Hepatocyte (in vitro differentiated cells): ENCODE data around the gene ANKFN1.

ENCODE experiments used
- EZH2 ChIP-seq: fragments of 200-600 bp; sonication (generic); IDR thresholded peaks from 2 replicates; pipeline ENCODE4 v1.6.1; 2016; ENCODE audit warnings: antibody characterized with exemption, mild to moderate bottlenecking, borderline replicate concordance
- EZH2phosphoT487 ChIP-seq: fragments of 200-600 bp; sonication (generic); IDR thresholded peaks from one replicate; pipeline ENCODE4 v1.6.1; 2018; ENCODE audit warnings: antibody characterized with exemption, mild to moderate bottlenecking, low read depth, moderate library complexity; ENCODE audit not compliant: unreplicated experiment, severe bottlenecking
- TF ChIP-seq, protein P1 (sequence below): fragments of 200-600 bp; sonication (generic); IDR thresholded peaks from 2 replicates; pipeline ENCODE4 v1.5.1; 2016; ENCODE audit warnings: antibody characterized with exemption, mild to moderate bottlenecking; ENCODE audit not compliant: poor library complexity

DNA sequence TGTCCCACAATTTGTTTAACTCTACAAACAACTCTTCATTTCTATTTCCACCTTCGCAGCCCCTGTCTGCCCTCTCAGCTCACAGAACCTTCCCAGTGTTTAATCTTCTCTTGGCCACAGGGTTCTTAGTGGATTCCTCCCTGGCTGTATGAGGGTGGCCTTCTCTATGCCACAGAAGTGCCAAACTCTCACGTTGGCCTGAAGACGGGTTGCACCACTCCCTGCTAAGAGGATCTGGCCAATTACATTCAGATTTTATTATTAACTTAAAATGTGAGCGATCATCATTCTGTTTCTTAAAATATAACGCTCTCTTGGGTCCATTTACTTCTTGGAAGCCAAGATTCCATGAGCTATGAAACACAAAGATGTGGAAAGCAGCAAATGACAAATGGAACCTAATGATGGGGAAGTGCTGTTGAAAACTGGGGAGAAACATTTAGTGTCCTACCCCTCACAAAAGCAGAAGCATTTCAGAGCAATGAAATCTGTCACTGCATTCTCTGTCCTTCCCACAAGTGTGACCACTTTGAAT lies 348.9 kb downstream of the ANKFN1 start:
- TF ChIP-seq, protein P1, sequence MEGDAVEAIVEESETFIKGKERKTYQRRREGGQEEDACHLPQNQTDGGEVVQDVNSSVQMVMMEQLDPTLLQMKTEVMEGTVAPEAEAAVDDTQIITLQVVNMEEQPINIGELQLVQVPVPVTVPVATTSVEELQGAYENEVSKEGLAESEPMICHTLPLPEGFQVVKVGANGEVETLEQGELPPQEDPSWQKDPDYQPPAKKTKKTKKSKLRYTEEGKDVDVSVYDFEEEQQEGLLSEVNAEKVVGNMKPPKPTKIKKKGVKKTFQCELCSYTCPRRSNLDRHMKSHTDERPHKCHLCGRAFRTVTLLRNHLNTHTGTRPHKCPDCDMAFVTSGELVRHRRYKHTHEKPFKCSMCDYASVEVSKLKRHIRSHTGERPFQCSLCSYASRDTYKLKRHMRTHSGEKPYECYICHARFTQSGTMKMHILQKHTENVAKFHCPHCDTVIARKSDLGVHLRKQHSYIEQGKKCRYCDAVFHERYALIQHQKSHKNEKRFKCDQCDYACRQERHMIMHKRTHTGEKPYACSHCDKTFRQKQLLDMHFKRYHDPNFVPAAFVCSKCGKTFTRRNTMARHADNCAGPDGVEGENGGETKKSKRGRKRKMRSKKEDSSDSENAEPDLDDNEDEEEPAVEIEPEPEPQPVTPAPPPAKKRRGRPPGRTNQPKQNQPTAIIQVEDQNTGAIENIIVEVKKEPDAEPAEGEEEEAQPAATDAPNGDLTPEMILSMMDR = no peak
- TF ChIP-seq EZH2 = no peak
- TF ChIP-seq EZH2phosphoT487 = no peak
